22Rv1 (cell line): ENCODE data around the gene TRIM63.

Experiments
- H3K27ac ChIP-seq: fragments of 450-650 bp; 2 replicates; pipeline ENCODE4 v1.5.1; 2017
- CTCF ChIP-seq: fragments of 450-650 bp; IDR thresholded peaks from 2 replicates; pipeline ENCODE4 v1.5.1; 2017; ENCODE audit warnings: mild to moderate bottlenecking
- ZFX ChIP-seq: fragments of 450-650 bp; IDR thresholded peaks from 2 replicates; pipeline ENCODE4 v1.6.1; 2017; ENCODE audit warnings: antibody characterized with exemption, borderline replicate concordance

The TRIM63 gene

GRCh38 chr1:26055041-26055440 is 12.4 kb downstream of the TRIM63 start:
- no peak for TF ChIP-seq CTCF
- no peak for TF ChIP-seq ZFX

GRCh38 chr1:26053718-26054560 is 13.5 kb downstream of the TRIM63 start:
- no peak for TF ChIP-seq CTCF
- TF ChIP-seq ZFX, result no peak
- H3K27ac ChIP-seq, result no peak overlapping the region

More at GRCh38 chr1:26055041-26055440, 12.4 kb downstream of the TRIM63 start:
- H3K27ac ChIP-seq, result no peak overlapping the region

GRCh38 chr1:26050248-26050640 is 17.2 kb downstream of the TRIM63 start:
- no peak overlapping the region for H3K27ac ChIP-seq
- no peak for TF ChIP-seq CTCF
- TF ChIP-seq ZFX, result no peak

GRCh38 chr1:26049531-26050247 is 17.7 kb downstream of the TRIM63 start:
- H3K27ac ChIP-seq, result no peak overlapping the region
- TF ChIP-seq CTCF (no peak), ZFX (no peak)

GRCh38 chr1:26047278-26047874 is 20.1 kb downstream of the TRIM63 start:
- no peak overlapping the region for H3K27ac ChIP-seq
- TF ChIP-seq CTCF, result no peak
- no peak for TF ChIP-seq ZFX

- TF ChIP-seq CTCF (no peak), ZFX (no peak)
- H3K27ac ChIP-seq, result no peak overlapping the region
Measured at GRCh38 chr1:26046246-26047095, 21.0 kb downstream of the TRIM63 start.
